Measurements from ENCODE around the gene TECR.

The TECR gene

DNA sequence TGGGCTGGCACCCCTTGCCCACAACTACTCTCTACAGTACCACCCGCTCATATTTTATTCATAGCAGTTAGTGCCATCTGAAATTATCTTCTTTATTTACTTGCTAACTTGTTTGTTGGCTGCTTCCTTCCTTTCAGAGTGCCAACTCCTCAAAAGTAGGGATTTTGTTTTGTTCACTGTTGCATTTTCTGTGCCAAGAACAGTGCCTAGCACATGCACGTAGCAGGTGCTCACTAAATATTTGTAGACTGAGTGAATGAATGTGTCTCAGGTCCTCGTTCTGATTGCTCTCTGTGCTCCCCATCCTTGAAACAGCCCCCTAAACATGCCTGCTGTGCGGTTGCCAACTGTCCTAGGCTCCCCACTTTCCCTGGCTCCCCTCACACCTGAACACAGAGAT, 35.0 kb upstream of the TECR start:
- H3F3A ChIP-seq (ENCODE audit: insufficient read depth, low read length), result peaks cover 3% of the 10 kb centered on the region; the same call in 1 of the 2 replicates
- no peaks in the 10 kb centered on the region for H3K4me1 ChIP-seq (ENCODE audit: low read length)
- H3K27ac ChIP-seq (ENCODE audit: low read length), result no peak overlapping the region
- H3K27me3 ChIP-seq (replicated peaks; ENCODE audit: insufficient read depth, low read length), result no peaks in the 10 kb centered on the region; the same call in 1 of the 2 replicates
- no peaks in the 10 kb centered on the region for H3K9me3 ChIP-seq (replicated peaks; ENCODE audit: insufficient read depth, low read length)
- H3K4me3 ChIP-seq (ENCODE audit: low read length), result no peak overlapping the region
- H3K9me2 ChIP-seq (replicated peaks; ENCODE audit: insufficient read depth, low read length), result no peaks in the 10 kb centered on the region
- no peak overlapping the region for H3K9ac ChIP-seq (ENCODE audit: low read length)
- H4K20me1 ChIP-seq (ENCODE audit: insufficient read depth, low read length), result no peaks in the 10 kb centered on the region
- no peak for TF ChIP-seq EZH2phosphoT487 (IDR thresholded peaks at IDR 0.05; ENCODE audit: low read length)
- TF ChIP-seq, protein P1, sequence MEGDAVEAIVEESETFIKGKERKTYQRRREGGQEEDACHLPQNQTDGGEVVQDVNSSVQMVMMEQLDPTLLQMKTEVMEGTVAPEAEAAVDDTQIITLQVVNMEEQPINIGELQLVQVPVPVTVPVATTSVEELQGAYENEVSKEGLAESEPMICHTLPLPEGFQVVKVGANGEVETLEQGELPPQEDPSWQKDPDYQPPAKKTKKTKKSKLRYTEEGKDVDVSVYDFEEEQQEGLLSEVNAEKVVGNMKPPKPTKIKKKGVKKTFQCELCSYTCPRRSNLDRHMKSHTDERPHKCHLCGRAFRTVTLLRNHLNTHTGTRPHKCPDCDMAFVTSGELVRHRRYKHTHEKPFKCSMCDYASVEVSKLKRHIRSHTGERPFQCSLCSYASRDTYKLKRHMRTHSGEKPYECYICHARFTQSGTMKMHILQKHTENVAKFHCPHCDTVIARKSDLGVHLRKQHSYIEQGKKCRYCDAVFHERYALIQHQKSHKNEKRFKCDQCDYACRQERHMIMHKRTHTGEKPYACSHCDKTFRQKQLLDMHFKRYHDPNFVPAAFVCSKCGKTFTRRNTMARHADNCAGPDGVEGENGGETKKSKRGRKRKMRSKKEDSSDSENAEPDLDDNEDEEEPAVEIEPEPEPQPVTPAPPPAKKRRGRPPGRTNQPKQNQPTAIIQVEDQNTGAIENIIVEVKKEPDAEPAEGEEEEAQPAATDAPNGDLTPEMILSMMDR (IDR thresholded peaks at IDR 0.05; ENCODE audit: low read length), result no peak
- no peak for TF ChIP-seq EZH2 (optimal IDR thresholded peaks at IDR 0.05; ENCODE audit: low read depth, low read length)
- no peaks in the 10 kb centered on the region for H3K36me3 ChIP-seq (replicated peaks; ENCODE audit: insufficient read depth, low read length)
- H3K79me2 ChIP-seq (ENCODE audit: low read length), result no peaks in the 10 kb centered on the region
- DNase-seq, result no peak
- H2AFZ ChIP-seq (ENCODE audit: low read length), result no peak overlapping the region
- H3K4me2 ChIP-seq (ENCODE audit: low read depth, low read length), result no peak overlapping the region

DNA sequence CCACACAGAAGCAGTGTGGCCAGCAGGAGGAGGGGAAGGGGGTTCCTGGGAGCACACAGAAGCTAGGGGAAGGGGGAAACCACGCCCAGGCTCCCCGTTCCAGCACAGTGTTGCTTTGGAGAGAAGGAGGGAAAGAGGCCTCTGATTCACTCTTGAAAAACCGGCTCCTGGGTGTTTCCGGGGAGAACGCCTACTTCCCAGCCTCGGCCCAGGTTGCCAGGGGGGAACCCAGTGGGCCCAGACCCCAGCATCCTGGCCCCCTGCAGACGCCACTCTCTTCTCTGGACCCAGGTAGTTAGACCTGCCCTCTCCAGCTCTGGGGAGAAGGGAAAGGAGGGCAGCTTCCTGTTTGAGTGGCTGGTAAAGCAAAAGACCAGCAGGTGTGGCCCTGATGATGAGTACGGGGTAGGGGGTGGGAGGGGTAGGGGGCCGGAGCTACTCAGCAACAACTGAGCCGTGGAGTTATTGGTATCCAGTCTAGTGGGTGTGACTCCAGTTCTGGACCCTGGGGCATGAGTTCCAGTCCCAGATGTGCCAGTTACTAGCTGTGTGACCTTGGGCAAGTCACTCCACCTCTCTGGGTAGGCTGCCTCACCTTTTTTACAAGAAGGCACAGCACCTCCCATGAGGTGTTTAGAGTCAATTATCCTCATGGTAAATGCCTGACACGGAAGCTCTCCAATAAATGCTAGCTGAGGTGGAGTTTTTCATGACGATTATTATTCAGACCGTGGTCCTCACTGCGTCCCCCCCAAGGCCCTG, 34.3 kb upstream of the TECR start:
- Histone ChIP-seq H3K4me2 (ENCODE audit: low read depth, low read length) (peak overlapping the region; percentile 69), H3K27ac (ENCODE audit: low read length) (no peak overlapping the region), H3F3A (ENCODE audit: insufficient read depth, low read length) (peaks cover 3% of the 10 kb centered on the region; the same call in 1 of the 2 replicates), H3K79me2 (ENCODE audit: low read length) (no peaks in the 10 kb centered on the region), H3K9ac (ENCODE audit: low read length) (peak overlapping the region; percentile 28; the same call in 1 of the 2 replicates), H3K9me2 (replicated peaks; ENCODE audit: insufficient read depth, low read length) (no peaks in the 10 kb centered on the region), H3K27me3 (replicated peaks; ENCODE audit: insufficient read depth, low read length) (no peaks in the 10 kb centered on the region; the same call in 1 of the 2 replicates), H4K20me1 (ENCODE audit: insufficient read depth, low read length) (no peaks in the 10 kb centered on the region), H3K9me3 (replicated peaks; ENCODE audit: insufficient read depth, low read length) (no peaks in the 10 kb centered on the region), H3K4me1 (ENCODE audit: low read length) (no peaks in the 10 kb centered on the region), H2AFZ (ENCODE audit: low read length) (peak overlapping the region; percentile 36; the same call in 1 of the 2 replicates), H3K4me3 (ENCODE audit: low read length) (peak overlapping the region; percentile 71), H3K36me3 (replicated peaks; ENCODE audit: insufficient read depth, low read length) (no peaks in the 10 kb centered on the region)
- DNase-seq, result no peak
- TF ChIP-seq EZH2phosphoT487 (IDR thresholded peaks at IDR 0.05; ENCODE audit: low read length), result no peak
- TF ChIP-seq EZH2 (optimal IDR thresholded peaks at IDR 0.05; ENCODE audit: low read depth, low read length), result no peak
- TF ChIP-seq, protein P1 (IDR thresholded peaks at IDR 0.05; ENCODE audit: low read length), result no peak

DNA sequence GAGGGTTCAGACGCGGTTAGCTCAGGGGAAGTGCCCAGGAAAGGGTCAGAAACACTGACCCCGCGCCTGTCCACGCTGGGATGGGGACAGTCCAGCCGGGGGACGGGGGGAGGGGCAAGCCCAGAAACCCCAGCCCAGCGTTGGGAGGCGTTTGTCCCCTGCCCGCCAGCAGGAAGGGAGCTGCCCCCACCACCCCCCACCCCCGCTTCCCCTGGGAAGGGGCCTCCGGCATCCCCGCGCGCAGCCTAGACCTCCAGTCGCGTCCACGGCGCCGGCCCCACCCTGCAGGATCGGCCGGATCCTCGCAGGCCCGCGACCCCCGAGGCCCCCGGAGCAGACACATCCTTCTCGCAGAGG, 33.7 kb upstream of the TECR start:
- Histone ChIP-seq H3K9me3 (replicated peaks; ENCODE audit: insufficient read depth, low read length) (no peaks in the 10 kb centered on the region), H3K27me3 (replicated peaks; ENCODE audit: insufficient read depth, low read length) (no peaks in the 10 kb centered on the region; the same call in 1 of the 2 replicates), H3K4me3 (ENCODE audit: low read length) (peak overlapping the region; percentile 71), H3K36me3 (replicated peaks; ENCODE audit: insufficient read depth, low read length) (no peaks in the 10 kb centered on the region), H3K9ac (ENCODE audit: low read length) (peak overlapping the region; percentile 28; the same call in 1 of the 2 replicates), H4K20me1 (ENCODE audit: insufficient read depth, low read length) (no peaks in the 10 kb centered on the region), H3K4me2 (ENCODE audit: low read depth, low read length) (peak overlapping the region; percentile 69), H3K79me2 (ENCODE audit: low read length) (no peaks in the 10 kb centered on the region), H3K4me1 (ENCODE audit: low read length) (no peaks in the 10 kb centered on the region), H3F3A (ENCODE audit: insufficient read depth, low read length) (peaks cover 3% of the 10 kb centered on the region; the same call in 1 of the 2 replicates), H2AFZ (ENCODE audit: low read length) (peak overlapping the region; percentile 36; the same call in 1 of the 2 replicates), H3K27ac (ENCODE audit: low read length) (no peak overlapping the region), H3K9me2 (replicated peaks; ENCODE audit: insufficient read depth, low read length) (no peaks in the 10 kb centered on the region)
- no peak for DNase-seq
- TF ChIP-seq EZH2 (optimal IDR thresholded peaks at IDR 0.05; ENCODE audit: low read depth, low read length) (no peak), EZH2phosphoT487 (IDR thresholded peaks at IDR 0.05; ENCODE audit: low read length) (no peak)
- TF ChIP-seq, protein P1 (IDR thresholded peaks at IDR 0.05; ENCODE audit: low read length), result no peak

Measured in MM.1S (cell line).